ENCODE data around the gene NHEJ1.

The NHEJ1 gene

GRCh38 chr2:219207134-219207883, 46.7 kb upstream of the NHEJ1 start:
- 0 out of 2 replicates have a peak, but pooled peaks have one; percentile 6 for TF ChIP-seq POLR2AphosphoS5 (IDR thresholded peaks at IDR 0.05; ENCODE audit: low read depth, low read length)
- TF ChIP-seq TAF1 (IDR thresholded peaks at IDR 0.05; ENCODE audit: borderline replicate concordance, insufficient read depth, low read length), result no peak

GRCh38 chr2:219206328-219207133, 45.9 kb upstream of the NHEJ1 start, which contains the start of gene ZFAND2B:
Gene ZFAND2B, plus strand, starts transcription at chr2:219206782. Its CDS starts 206 bp downstream, at chr2:219206988.
- TF ChIP-seq REST (IDR thresholded peaks at IDR 0.05; ENCODE audit: insufficient read depth in 1 of 2, low read depth in 2 of 2, low read length in 2 of 2), result peak in 1 of 2 experiments; percentile 44; a peak in 1 of 4 replicates
- TF ChIP-seq POLR2AphosphoS5 (IDR thresholded peaks at IDR 0.05; ENCODE audit: low read depth, low read length), result peak; percentile 97
- peak; percentile 82; the same call in 1 of the 2 replicates for TF ChIP-seq TAF1 (IDR thresholded peaks at IDR 0.05; ENCODE audit: borderline replicate concordance, insufficient read depth, low read length)
- TF ChIP-seq SIN3A (IDR thresholded peaks at IDR 0.05; ENCODE audit: borderline replicate concordance, insufficient read depth, low read length), result no peak
- TF ChIP-seq FOXP2 (optimal IDR thresholded peaks at IDR 0.05; ENCODE audit: borderline replicate concordance, extremely low read depth, extremely low read length, insufficient read depth), result peak; percentile 73

- TF ChIP-seq POLR2AphosphoS5 (IDR thresholded peaks at IDR 0.05; ENCODE audit: low read depth, low read length), result no peak
- TF ChIP-seq REST (IDR thresholded peaks at IDR 0.05; ENCODE audit: insufficient read depth in 1 of 2, low read depth in 2 of 2, low read length in 2 of 2), result no peak
- TF ChIP-seq FOXP2 (optimal IDR thresholded peaks at IDR 0.05; ENCODE audit: borderline replicate concordance, extremely low read depth, extremely low read length, insufficient read depth), result no peak
- TF ChIP-seq SIN3A (IDR thresholded peaks at IDR 0.05; ENCODE audit: borderline replicate concordance, insufficient read depth, low read length), result no peak
- TF ChIP-seq TAF1 (IDR thresholded peaks at IDR 0.05; ENCODE audit: borderline replicate concordance, insufficient read depth, low read length), result no peak
These were observed 45.3 kb upstream of the NHEJ1 start for GRCh38 chr2:219205981-219206327.

- TF ChIP-seq POLR2AphosphoS5 (IDR thresholded peaks at IDR 0.05; ENCODE audit: low read depth, low read length), result no peak
- no peak for TF ChIP-seq REST (IDR thresholded peaks at IDR 0.05; ENCODE audit: insufficient read depth in 1 of 2, low read depth in 2 of 2, low read length in 2 of 2)
These were observed 44.5 kb upstream of the NHEJ1 start for GRCh38 chr2:219205165-219205538.

- TF ChIP-seq SIN3A (IDR thresholded peaks at IDR 0.05; ENCODE audit: borderline replicate concordance, insufficient read depth, low read length), result no peak
- TF ChIP-seq REST (IDR thresholded peaks at IDR 0.05; ENCODE audit: insufficient read depth in 1 of 2, low read depth in 2 of 2, low read length in 2 of 2), result no peak
- TF ChIP-seq POLR2AphosphoS5 (IDR thresholded peaks at IDR 0.05; ENCODE audit: low read depth, low read length), result no peak
- no peak for TF ChIP-seq TAF1 (IDR thresholded peaks at IDR 0.05; ENCODE audit: borderline replicate concordance, insufficient read depth, low read length)
- TF ChIP-seq FOXP2 (optimal IDR thresholded peaks at IDR 0.05; ENCODE audit: borderline replicate concordance, extremely low read depth, extremely low read length, insufficient read depth), result no peak
These were observed 44.0 kb upstream of the NHEJ1 start for GRCh38 chr2:219204425-219205164.
